Stimulated activated CD8-positive, alpha-beta memory T cell treated with anti-CD3 and anti-CD28 coated beads, Interleukin-7, amount 100 ng/mL, for 1 hour (primary cell): ENCODE measurements around the gene CUBN.
A peak's percentile ranks its signal among the peaks of the same experiment; 100 is the strongest.

Source experiments
- DNase-seq, 2 donors: peaks; one replicate each; pipeline ENCODE4 v3.0.0-alpha.2; 2020; ENCODE audit warnings: low read depth in 2 of 2

CUBN gene

DNA sequence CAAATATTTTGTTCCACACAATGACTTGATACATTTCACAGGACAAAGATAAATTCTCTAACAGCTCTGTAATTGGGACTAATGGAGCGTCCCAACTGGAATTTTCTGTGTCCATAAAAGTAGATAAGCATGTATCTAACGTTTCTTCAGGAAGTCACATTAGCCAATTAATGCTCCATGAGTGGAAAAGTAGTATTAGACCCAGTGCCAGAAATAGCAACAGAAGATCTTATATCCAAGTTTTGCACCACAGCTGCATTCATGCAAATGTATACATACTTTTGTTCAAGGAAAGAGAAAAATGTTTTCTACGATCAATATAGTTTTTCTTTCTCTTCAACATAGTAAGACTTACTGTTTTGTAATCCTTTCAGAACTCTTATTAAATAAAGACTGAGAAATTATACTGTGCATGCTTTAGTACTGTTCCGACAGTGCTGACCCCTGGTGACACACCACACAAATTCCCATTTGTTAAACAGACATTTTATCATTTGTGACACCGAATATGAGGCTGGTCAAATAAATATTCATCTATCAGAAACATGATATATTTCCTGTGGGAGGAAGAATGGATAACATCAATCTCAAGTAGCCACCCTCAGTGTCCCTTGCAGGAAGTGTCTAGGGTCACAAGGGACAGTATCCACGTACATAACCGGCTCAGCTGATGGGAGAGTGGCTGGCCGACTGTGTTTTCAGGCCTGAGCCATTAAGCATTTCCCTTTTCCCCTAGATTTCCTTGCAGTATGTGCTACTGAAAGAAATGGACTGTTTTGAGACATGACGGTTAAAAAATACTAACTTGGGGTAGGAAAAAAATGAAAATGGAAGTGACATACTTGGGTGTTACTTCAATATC, 210.3 kb downstream of the CUBN start:
- no peak for DNase-seq

DNA sequence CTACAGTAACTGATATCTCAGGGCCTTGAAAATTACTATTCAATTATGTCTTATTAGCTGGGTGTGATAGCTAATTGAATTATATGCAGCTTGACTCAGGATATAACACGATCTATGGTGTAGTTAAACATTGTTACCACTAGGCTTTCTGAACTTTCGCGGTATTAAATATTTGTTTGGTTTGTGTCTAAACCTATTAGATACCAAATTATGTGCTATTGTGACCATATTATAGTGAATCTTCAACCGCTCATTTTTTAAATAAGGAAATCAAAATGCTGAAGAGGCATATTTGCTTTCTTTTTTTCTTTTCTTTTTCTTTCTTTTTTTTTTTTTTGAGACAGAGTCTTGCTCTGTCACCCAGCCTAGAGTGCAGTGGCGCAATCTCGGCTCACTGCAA, 213.1 kb downstream of the CUBN start:
- no peak for DNase-seq

DNA sequence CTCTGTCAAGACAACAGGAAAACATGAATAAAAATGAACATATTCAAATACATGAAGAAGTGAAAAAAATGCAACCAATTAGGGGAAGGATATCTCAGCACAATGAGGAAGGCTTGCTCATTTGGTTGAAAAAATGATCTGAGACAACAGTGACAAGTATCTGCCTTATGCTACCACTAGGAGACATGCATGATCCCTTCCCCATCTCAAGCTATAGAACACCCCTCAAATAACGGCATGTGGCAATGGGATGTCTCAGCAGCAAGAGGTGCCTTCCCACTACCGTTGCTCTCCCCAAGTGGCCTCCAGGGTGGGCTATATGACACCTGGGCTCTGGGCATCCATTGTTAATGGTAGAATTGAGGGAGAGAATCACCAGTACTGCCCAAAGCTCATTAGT, 214.3 kb downstream of the CUBN start:
- no peak for DNase-seq

DNA sequence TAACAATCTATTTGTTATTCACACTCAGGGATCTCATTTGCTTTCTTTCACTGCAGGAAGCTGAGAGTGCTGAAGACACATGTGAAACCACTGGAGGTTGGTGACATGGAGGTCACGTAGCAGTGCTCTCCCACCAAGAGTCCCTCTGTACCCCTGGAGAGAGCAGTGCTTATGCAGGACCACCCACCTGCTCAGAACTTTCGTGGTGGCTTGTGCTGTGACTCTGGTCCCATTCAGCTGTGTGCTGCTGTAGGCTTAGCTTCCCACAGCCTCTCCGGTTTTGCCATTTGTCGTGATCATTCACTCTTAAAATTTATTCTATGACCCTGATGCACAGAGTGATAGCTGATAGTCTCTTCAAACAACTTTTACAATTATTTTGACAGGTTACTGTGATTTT, 216.3 kb downstream of the CUBN start:
- no peak for DNase-seq

DNA sequence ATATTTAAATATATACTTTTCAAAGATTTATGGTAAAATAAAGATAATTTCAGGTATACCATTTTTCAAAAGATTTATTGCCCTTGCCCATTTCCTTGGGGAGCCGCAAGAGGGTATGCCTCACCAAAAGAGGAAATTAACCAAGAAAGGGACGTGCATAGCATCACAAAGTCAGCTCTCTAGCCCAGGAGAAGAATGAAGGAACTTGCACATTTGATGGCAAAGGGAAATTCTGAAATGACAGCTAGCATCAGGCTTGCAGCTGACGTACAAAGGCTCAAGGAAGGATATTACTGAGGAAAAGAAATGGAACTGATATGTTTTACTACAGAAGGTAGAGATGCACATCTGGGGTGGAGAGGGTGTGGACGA, 218.8 kb downstream of the CUBN start:
- DNase-seq: no peak

DNA sequence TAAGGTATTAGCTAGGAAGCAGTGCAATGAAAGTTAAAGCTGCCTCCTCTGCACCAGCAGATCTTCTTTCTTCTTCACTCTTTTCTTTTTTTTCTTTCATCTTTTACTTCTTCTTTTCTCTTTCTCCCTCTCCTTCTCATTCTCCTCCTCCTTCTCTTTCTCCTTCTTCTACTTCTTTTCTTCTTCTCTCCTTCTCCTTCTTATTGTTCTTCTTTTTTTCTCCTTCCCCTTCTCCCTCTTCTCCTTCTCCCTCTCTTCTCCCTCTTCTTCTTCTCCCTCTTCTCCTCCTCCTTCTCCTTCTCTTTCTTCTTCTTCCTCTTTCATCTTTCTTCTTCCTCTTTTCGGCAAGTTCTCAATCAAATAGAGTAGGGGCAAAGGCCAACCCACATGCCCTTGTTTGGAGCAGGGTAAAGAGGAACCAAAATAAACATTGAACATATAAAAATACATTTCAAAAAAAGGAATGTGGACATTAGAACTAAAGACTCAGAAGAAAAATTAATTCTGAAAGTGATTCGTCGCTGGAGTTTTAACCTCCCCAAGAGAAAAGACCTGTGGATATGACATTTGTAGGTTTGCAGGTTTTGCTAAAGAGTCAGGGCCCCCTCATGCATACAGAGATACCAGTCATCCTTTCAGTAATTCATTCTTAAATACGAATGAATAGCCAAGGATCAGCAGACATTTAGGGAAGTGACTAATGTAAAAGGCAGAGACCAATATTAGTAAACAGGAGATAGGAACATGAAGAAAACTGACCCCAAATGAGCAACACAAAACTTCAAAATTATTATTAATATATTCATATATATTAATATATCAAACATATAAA, 219.4 kb downstream of the CUBN start:
- no peak for DNase-seq

DNA sequence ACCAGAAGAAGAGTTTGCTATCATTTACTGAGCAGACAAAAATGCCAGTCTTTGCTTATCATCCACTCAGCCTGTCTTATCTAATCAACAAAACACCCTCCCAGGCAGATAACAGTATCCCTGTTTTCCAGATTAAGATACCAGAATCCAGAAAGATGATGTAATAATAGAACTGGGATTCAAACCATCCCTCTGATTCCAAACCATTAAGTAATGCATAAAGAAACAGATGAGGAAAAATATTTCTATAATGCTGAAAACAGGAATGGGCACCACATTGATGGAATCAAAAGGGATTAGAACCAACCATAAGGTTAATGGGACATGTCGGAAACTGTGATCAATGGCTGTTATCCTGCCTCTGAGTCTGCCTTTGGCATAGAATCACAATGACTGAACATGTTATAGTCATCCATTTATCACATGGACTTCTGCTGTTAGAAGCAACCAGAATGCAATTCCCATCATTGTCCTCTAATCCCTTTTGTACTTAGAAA, 220.3 kb downstream of the CUBN start:
- no peak for DNase-seq

DNA sequence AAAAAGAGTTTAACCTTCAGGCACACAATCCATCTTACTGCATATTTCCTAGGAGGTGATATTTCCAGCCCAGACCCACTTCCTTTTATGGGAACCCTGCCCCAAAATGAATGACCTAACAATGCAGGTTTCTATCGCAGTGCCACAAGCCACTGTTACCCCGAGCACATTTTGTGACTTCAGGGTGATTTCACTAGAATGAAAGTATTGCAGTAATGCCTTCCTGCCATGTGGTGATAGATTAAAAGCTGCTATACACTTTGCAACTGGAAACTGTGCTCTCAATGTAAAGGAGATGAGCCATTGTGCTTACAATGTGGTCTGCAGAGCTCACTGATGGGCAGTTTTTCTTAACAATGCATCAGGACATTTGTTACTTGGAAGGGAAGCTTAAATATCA, 221.9 kb downstream of the CUBN start:
- no peak for DNase-seq

DNA sequence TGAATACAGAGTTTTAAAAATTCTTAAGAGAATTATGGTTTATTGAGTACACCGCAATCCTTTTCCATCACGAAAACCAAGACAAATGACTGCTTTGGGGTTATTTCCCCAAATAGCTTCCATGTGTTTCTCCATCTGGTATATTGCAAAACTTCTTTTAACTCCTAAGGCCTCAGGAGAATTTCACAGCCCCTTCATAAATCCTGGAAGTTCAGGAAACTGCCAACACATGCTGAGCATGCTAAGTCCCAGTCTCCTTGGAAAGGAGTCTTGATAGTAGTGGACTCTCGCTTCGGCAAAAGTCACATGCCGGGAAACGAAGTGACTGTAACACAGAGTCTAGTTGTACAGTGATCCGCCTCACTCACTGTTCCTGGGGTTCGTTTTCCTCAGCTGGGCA, 224.3 kb downstream of the CUBN start:
- DNase-seq: no peak

DNA sequence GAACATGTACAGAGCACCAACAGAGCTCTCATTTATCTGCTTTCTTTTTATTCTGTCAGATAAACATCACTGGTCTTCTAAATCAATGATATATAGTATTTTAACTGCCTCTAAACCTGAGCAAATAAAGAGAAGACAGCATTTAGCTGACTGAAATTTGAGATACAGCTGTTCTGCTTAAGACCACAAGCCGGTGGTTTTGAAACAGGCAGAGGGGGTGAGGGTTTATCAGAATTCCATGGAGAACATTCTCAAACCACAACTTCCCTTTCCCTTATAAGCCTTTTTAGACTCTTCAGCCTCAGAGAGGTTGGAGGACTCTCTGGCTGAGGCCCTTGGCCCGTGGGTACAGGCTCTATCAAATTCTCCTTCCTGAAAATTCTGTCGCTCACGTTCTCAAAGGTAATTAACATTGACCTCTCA, 225.0 kb downstream of the CUBN start:
- no peak for DNase-seq

DNA sequence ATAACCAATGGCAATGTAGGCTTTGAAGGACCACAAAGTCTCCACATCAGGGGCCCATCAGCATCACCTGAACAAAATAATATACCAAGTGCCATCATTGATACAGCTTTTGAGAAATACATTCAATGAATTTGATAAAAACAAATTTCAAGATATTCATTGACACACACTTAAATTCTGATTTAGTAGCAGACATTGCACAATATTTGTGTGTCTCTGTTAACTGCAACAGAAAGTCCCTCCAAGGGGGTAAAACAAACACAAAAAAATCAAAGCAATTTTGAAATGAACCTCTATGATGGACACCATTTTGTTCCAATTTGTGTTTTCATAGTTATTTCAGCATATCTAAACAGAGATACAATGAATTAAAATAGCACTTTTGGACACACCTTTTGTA, 225.6 kb downstream of the CUBN start:
- no peak for DNase-seq

DNA sequence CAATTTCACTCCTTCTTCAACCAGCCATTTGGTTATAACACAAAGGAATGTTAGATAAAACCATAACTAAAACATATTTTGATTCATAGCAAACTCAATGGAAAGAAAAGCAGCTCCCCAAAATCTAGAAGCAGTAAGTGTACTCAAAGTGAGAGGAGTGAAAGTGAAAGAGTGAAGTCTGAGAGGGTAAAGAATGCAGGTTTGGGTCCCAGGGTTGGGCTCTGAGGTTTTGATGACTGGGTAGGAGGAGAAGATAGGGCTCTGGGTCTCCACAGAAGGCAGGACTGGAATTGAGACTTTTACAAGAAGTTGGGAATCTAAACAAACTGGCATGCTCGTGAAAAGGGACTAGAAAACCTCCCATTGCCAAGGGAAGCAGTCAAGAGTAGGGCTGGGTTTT, 227.0 kb downstream of the CUBN start:
- DNase-seq: no peak

DNA sequence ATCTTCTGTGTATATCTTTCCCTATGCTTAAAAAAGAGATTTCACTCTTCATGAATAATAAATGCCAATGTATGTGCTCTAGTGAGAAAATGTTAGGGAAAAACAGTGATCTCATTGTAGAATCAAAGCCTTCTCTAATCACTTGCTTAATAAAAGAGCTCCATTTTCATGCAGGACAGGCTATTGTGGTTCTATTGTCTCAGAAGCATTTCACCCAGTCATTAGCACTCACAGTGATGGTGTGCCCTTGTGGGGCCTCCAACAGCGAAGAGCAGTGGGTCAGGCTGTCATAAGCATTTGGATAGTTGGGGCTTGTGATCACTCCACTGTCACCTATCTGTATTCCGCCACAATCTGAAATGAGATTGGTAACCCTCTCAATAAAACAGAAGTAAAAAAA, 228.5 kb downstream of the CUBN start:
- DNase-seq: no peak

DNA sequence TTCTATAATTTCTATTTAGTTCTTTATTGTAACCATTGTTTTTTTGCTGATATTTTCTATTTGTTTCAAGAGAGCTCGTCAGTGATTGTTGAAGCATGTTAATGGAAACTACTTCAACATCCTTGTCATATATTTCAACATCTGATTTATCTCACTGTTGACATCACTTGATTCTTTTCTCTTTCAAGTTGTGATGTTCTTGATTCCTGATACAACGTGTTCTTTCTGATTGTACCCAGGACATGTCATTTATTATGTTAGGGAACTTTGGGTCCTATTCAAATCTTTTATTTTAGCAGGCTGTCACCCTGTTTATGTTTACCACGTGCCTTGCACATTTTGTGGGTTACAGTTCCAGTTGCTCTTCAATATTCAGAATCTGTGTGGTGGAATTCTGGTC, 232.6 kb downstream of the CUBN start:
- DNase-seq: no peak

DNA sequence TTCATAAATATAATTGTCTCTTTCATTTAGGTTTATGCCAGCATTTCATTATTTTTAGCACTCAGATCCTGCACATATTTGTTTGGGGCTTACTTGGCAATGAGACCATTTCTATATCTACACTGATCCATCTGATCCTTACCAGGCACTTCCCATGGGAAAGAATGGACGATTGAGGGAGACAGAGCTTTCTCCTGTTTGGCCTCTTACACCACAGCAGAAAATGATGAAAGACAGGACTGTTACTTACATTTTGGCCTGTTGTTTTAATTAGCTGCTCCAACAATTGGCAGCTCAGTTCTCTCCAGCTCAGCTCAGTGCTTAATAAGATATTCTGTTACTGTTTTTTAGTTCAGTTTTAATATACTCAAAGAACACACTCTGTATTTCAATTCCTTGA, 234.8 kb downstream of the CUBN start:
- no peak for DNase-seq

DNA sequence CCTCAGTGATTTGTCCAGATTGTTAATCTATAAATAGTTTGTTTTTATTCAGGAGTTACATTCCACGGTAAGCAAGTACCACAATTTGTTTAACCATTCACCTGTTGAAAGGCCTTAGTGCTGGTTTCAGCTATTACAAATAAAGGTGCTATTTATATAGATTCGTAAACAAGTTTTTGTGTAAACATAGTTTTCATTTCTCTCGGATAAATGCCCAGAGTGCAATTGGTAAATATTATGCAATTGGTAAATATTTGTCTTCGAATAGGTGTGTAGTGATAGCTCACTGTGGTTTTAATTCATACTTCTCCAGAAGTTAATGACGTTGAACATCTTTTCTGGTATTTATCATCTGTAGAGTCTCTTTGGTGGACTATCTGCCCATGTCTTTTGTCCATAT, 235.9 kb downstream of the CUBN start:
- no peak for DNase-seq

DNA sequence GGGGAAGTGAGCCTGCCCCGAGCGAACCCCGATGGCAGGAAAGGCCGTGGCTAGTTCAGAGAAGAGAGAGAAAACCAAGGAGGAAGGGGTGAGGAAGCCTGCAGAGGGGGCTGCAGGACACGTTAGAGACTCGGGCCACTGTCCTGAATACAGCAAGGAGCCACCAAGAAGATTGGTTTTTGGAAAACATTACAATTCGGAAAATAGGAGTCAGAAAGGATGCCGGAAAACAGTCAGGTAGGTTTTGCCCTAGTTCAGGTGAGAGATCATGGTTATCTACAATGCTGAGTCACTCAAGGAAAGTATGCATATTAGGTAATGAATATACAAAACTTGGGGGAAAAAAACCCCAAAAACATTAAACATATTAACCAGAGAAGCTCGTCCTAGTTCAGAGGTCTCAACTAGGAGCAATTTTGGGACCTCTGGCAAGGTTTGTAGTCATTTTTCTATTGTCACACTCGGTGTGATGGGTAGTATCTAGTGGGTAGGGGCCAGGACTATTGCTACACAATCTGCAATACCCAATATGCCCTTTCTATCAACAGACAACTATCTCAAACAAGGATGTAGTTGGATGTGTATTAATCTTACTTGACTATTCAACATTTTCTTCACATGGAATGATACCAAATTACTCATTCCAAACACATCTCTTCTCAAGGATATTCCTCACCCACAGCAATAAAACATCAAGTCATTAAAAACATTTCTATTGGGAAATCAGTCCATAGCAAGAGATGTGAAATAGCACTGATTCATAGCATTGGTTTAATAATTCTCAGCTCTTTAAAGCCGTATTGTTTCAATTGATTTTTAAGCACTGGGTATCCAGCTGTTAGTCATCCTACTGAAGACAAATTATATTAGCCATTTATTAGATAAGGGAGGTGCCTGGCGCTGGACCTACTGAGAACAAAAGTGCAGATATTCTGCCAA, 238.0 kb downstream of the CUBN start:
- DNase-seq: peak in 1 of 2 donors; percentile 2

DNA sequence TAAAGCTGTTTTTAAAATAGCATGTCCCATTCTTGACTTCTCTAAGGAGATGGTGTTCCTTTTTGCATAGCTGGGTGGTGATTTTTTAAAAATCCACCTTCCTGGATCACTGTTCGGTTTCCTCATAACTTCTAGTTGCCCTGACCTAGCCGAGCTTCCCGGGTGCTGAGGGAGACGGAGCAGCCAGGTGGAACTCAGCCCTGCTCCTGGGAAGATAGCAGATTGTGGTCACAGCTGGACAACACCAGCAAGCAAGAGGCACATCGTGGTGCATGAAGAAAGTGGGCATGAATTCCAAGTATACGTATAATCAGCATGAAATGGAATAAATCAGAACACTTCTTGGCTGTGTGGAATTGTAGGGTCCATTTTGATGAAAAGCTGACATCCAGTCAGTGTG, 238.9 kb downstream of the CUBN start:
- no peak for DNase-seq

DNA sequence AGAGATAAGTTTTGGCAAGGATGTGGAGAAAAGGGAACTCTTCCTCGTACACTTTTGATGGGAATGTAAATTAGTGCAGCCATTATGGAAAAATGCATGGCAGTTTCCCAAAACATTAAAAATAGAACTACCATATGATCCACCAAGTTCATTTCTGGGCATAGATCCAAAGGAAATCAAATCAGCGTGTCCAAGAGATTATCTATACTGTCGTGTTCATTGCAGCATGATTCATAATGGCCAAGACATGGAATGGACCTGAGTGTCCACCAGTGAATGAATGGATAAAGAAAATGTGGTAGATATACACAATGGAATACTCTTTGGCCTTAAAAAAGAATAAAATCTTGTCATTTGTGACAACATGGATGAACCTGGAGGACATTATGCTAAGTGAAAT, 242.0 kb downstream of the CUBN start:
- no peak for DNase-seq

DNA sequence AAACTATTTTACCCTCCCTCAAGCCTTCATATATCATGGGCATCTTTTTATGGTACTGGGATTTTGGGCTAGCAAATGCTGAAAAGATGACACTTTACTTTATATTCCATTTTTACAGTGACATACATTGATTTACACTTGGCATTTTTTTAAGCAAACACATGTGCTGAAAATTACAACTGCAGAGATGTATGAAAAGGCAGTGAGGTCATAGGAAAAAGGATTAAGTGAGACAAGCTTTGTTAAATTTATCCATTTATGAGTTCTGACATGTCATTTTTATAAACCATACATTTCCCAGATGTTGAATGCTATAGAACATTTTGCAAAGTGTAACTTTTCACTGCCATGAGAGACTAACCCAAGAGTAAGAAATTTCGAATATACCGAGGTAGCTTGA, 243.6 kb downstream of the CUBN start:
- no peak for DNase-seq

DNA sequence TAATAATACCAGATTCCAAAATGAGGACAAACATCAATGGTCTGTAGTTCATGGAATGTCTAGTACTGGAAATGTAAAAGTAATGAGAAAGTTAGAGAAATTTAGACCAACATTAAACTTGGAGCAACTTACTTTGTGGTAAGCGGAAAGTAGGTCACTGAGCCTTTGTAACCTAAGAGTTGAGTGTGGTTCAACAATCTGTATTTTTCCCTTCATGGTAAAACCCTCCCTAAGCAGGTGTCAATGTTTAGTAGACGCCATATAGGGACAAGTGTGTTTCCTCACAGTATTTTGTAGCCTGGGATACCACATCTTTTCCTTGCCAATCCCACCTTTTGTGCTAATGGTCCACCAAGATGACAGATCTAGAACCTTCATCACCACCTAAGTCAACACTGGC, 245.1 kb downstream of the CUBN start:
- no peak for DNase-seq

DNA sequence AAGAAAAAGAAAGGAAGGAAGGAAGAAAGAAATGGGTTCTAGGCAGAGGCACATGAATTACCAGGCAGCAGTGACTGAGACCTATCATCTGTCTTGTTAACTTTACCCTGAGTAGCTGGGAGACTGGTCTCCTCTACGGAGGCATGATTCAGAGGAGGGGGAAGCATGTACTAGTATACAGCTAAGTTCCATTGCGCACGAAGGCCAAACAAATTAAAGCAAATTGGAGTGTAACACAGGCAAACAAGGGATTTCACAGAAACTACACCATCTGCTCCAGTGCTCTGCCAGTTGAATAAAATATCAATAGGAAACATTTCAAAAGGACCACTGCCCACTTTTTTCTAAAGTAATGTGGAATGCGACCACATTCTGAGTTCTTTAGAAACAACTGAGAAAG, 246.5 kb downstream of the CUBN start:
- no peak for DNase-seq
